Activated CD4-positive, alpha-beta T cell treated with anti-CD3 and anti-CD28 coated beads for 48 hours (primary cell): ENCODE data around the gene COX7C.

ENCODE experiments used
- DNase-seq: peaks from one replicate; pipeline ENCODE4 v3.0.0-alpha.2; 2020

COX7C gene

DNA sequence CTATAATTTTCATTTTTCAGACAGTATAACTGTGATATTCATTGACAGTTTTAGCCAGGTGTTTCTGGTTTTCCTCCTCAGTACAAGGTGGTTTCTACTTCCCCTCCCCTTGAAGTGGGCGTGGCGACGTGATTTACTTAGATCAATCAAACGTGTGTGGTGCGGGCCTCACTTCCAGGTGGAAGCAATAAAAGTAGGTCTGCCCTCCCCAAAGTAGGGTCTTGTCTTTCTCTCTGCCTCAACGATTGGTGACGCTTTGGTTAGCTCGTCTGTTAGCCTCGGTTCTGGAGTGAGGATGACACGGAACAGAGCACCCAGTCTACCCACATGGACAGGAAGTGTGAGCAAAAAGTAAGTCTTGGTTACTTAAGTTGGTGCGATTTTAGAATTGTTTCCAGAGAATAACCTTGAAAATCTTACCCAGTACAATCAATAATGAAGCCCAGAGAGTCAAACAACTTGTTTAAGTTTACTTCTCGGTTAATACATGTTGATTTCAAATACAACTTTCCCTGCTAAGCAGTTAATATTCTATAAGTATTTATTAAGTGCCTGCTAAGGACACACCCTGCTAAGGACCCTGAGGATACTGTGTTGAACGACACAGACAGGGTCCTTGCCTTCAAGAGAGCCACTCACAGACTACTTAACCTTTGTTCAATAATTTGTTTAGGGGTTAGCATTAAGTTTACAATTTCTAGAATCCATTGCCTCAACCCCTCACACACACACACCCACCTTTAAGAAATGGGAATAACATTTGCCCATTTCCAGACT is 48.4 kb downstream of the COX7C start:
- DNase-seq, result peak; percentile 23

DNA sequence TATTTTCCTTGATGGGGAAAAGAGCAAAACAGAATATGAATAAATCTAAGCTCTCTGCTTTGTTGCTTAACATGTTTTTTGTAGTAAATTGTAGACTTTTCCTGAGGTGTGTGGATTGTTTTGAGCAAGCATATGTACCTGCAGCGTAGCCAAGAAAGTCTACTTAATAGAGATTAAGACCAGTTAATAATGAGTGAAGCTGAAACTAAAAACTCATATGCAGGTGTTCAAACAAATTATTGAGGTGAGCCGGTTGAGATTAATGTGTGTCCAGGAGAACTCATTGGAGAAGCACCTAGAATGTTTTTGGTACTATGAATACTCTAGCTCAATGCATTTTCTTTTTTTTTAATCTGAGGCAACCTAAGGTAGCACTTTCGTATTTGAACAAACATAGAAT is 49.2 kb downstream of the COX7C start:
- DNase-seq, result no peak
